ENCODE results near the gene LMTK3. TPM values are rescaled to one million over a fixed set of nuclear protein-coding genes. Genes with fewer than 3 reads are reported as not detected.
A peak's percentile ranks its signal among the peaks of the same experiment; 100 is the strongest.

LMTK3 gene
- total RNA-seq, 1 experiment from 2014 or later, result 15.9 TPM

DNA sequence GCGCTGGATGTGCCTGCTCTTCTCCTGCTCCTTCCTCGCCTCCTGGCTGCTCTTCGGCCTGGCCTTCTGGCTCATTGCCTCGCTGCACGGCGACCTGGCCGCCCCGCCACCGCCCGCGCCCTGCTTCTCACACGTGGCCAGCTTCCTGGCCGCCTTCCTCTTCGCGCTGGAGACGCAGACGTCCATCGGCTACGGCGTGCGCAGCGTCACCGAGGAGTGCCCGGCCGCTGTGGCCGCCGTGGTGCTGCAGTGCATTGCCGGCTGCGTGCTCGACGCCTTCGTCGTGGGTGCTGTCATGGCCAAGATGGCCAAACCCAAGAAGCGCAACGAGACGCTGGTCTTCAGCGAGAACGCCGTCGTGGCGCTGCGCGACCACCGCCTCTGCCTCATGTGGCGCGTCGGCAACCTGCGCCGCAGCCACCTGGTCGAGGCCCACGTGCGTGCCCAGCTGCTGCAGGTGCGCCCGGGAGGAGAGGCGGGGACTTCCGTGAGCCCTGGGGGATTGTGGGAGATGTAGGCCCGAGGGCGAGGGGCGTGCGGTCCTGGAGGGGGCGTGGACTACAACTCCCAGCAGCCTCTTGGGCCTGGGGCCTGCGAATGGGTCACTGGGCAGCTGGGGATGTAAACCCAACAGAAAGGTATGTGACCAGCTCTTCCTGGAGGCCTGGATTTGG, 49.5 kb downstream of the LMTK3 start (continued):
- TF ChIP-seq, protein P1, sequence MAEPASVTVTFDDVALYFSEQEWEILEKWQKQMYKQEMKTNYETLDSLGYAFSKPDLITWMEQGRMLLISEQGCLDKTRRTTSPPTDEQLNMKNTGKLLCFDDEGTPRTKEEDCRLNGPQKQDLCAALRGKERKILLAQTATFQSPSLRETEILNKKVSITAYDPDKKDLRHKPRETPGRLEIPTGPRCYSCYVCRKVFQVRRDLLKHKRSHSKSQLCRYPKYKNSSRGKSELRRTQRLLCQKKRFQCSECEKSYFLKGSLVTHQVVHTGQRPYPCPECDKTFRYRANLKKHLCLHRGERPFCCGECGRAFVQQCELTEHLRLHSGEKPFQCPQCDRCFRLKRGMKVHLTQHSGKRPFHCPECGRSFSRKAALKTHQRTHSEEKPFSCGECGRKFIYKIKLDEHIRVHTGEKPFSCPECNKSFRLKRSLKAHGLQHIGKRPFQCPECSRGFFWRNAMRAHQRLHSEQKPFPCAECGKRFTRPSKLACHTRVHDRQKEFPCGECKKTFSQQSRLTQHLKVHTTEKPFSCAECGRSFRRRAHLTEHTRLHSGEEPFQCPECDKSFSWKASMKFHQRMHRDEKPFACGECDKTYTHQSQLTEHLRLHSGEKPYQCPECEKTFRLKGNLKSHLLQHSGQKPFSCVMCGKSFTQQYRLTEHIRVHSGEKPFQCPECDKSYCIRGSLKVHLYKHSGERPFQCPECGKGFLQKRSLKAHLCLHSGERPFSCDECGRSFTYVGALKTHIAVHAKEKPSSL (CRISPR knock-in tag; conservative IDR thresholded peaks at IDR 0.05), result no peak
- TF ChIP-seq ELF4 (CRISPR knock-in tag; IDR thresholded peaks at IDR 0.05; ENCODE audit: low read depth), result no peak
- TF ChIP-seq ZBTB43 (CRISPR knock-in tag; IDR thresholded peaks at IDR 0.05), result peak; percentile 98

DNA sequence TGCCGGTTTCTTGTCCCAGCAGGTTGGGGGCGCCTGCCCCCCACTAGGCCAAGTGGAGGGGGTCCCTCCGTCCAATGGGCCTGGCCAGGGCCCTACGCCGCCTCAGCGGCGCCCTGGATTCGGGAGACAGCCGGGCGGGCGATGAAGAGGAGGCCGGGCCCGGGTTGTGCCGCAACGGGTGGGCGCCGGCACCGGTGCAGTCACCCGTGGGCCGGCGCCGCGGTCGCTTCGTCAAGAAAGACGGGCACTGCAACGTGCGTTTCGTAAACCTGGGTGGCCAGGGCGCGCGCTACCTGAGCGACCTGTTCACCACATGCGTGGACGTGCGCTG, 50.0 kb downstream of the LMTK3 start:
- ATAC-seq (no peak), DNase-seq (ENCODE audit: low spot score) (no peak)
- Mint-ChIP-seq H3K4me3 (no peak overlapping the region), H3K27ac (no peak overlapping the region), H3K36me3 (peaks cover 20% of the 10 kb centered on the region), H3K4me1 (0 out of 2 replicates have a peak, but pooled peaks cover 2% of the 10 kb centered on the region), H3K9me3 (peaks cover 3% of the 10 kb centered on the region), H3K27me3 (ENCODE audit: low read depth) (peaks cover 25% of the 10 kb centered on the region)
- no peak for TF ChIP-seq ZNF232 (CRISPR knock-in tag; IDR thresholded peaks at IDR 0.05)
- no peak for TF ChIP-seq JUN (CRISPR knock-in tag; IDR thresholded peaks at IDR 0.05)
- TF ChIP-seq JAZF1 (CRISPR knock-in tag; IDR thresholded peaks at IDR 0.05), result no peak
- TF ChIP-seq MYBL2 (CRISPR knock-in tag; IDR thresholded peaks at IDR 0.05), result no peak
- TF ChIP-seq, protein P2, sequence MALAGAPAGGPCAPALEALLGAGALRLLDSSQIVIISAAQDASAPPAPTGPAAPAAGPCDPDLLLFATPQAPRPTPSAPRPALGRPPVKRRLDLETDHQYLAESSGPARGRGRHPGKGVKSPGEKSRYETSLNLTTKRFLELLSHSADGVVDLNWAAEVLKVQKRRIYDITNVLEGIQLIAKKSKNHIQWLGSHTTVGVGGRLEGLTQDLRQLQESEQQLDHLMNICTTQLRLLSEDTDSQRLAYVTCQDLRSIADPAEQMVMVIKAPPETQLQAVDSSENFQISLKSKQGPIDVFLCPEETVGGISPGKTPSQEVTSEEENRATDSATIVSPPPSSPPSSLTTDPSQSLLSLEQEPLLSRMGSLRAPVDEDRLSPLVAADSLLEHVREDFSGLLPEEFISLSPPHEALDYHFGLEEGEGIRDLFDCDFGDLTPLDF (CRISPR knock-in tag; IDR thresholded peaks at IDR 0.05), result no peak
- no peak for TF ChIP-seq NR3C1 (CRISPR knock-in tag; conservative IDR thresholded peaks at IDR 0.05; ENCODE audit: low read depth)
- no peak for TF ChIP-seq OVOL2 (CRISPR knock-in tag; IDR thresholded peaks at IDR 0.05; ENCODE audit: borderline replicate concordance)
- TF ChIP-seq, protein P3, sequence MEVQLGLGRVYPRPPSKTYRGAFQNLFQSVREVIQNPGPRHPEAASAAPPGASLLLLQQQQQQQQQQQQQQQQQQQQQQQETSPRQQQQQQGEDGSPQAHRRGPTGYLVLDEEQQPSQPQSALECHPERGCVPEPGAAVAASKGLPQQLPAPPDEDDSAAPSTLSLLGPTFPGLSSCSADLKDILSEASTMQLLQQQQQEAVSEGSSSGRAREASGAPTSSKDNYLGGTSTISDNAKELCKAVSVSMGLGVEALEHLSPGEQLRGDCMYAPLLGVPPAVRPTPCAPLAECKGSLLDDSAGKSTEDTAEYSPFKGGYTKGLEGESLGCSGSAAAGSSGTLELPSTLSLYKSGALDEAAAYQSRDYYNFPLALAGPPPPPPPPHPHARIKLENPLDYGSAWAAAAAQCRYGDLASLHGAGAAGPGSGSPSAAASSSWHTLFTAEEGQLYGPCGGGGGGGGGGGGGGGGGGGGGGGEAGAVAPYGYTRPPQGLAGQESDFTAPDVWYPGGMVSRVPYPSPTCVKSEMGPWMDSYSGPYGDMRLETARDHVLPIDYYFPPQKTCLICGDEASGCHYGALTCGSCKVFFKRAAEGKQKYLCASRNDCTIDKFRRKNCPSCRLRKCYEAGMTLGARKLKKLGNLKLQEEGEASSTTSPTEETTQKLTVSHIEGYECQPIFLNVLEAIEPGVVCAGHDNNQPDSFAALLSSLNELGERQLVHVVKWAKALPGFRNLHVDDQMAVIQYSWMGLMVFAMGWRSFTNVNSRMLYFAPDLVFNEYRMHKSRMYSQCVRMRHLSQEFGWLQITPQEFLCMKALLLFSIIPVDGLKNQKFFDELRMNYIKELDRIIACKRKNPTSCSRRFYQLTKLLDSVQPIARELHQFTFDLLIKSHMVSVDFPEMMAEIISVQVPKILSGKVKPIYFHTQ (CRISPR knock-in tag; IDR thresholded peaks at IDR 0.05), result no peak
- TF ChIP-seq, protein P4, sequence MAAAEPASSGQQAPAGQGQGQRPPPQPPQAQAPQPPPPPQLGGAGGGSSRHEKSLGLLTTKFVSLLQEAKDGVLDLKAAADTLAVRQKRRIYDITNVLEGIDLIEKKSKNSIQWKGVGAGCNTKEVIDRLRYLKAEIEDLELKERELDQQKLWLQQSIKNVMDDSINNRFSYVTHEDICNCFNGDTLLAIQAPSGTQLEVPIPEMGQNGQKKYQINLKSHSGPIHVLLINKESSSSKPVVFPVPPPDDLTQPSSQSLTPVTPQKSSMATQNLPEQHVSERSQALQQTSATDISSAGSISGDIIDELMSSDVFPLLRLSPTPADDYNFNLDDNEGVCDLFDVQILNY (CRISPR knock-in tag; IDR thresholded peaks at IDR 0.05), result no peak
- TF ChIP-seq, protein P5, sequence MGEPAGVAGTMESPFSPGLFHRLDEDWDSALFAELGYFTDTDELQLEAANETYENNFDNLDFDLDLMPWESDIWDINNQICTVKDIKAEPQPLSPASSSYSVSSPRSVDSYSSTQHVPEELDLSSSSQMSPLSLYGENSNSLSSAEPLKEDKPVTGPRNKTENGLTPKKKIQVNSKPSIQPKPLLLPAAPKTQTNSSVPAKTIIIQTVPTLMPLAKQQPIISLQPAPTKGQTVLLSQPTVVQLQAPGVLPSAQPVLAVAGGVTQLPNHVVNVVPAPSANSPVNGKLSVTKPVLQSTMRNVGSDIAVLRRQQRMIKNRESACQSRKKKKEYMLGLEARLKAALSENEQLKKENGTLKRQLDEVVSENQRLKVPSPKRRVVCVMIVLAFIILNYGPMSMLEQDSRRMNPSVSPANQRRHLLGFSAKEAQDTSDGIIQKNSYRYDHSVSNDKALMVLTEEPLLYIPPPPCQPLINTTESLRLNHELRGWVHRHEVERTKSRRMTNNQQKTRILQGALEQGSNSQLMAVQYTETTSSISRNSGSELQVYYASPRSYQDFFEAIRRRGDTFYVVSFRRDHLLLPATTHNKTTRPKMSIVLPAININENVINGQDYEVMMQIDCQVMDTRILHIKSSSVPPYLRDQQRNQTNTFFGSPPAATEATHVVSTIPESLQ (CRISPR knock-in tag; IDR thresholded peaks at IDR 0.05), result no peak
- TF ChIP-seq, protein P6, sequence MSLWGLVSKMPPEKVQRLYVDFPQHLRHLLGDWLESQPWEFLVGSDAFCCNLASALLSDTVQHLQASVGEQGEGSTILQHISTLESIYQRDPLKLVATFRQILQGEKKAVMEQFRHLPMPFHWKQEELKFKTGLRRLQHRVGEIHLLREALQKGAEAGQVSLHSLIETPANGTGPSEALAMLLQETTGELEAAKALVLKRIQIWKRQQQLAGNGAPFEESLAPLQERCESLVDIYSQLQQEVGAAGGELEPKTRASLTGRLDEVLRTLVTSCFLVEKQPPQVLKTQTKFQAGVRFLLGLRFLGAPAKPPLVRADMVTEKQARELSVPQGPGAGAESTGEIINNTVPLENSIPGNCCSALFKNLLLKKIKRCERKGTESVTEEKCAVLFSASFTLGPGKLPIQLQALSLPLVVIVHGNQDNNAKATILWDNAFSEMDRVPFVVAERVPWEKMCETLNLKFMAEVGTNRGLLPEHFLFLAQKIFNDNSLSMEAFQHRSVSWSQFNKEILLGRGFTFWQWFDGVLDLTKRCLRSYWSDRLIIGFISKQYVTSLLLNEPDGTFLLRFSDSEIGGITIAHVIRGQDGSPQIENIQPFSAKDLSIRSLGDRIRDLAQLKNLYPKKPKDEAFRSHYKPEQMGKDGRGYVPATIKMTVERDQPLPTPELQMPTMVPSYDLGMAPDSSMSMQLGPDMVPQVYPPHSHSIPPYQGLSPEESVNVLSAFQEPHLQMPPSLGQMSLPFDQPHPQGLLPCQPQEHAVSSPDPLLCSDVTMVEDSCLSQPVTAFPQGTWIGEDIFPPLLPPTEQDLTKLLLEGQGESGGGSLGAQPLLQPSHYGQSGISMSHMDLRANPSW (CRISPR knock-in tag; conservative IDR thresholded peaks at IDR 0.05; ENCODE audit: low read depth), result no peak
- TF ChIP-seq MAX (CRISPR knock-in tag; IDR thresholded peaks at IDR 0.05), result no peak
- TF ChIP-seq, protein P7, sequence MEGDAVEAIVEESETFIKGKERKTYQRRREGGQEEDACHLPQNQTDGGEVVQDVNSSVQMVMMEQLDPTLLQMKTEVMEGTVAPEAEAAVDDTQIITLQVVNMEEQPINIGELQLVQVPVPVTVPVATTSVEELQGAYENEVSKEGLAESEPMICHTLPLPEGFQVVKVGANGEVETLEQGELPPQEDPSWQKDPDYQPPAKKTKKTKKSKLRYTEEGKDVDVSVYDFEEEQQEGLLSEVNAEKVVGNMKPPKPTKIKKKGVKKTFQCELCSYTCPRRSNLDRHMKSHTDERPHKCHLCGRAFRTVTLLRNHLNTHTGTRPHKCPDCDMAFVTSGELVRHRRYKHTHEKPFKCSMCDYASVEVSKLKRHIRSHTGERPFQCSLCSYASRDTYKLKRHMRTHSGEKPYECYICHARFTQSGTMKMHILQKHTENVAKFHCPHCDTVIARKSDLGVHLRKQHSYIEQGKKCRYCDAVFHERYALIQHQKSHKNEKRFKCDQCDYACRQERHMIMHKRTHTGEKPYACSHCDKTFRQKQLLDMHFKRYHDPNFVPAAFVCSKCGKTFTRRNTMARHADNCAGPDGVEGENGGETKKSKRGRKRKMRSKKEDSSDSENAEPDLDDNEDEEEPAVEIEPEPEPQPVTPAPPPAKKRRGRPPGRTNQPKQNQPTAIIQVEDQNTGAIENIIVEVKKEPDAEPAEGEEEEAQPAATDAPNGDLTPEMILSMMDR (IDR thresholded peaks at IDR 0.05), result no peak
- no peak for TF ChIP-seq GRHL2 (CRISPR knock-in tag; IDR thresholded peaks at IDR 0.05; ENCODE audit: insufficient replicate concordance, severe bottlenecking)
- no peak for TF ChIP-seq MXD4 (CRISPR knock-in tag; IDR thresholded peaks at IDR 0.05; ENCODE audit: borderline replicate concordance)
- no peak for TF ChIP-seq ELF4 (CRISPR knock-in tag; IDR thresholded peaks at IDR 0.05; ENCODE audit: low read depth)
- POLR2A ChIA-PET, result interaction anchor here (0.7 kb wide), 1 partner anchor 19 kb away, joined by 4 read pairs; no protein-coding TSS in a partner anchor
- CTCF ChIA-PET, result interaction anchor here (0.5 to 3.3 kb wide), 6 partner anchors 12 to 122 kb away, joined by 3 to 17 read pairs (median 4); partner anchors contain the start of gene KDELR1

Data from WTC11 (cell line).